WTC11 (cell line): ENCODE data around the gene DDX51.

Source experiments
- ARID4B ChIP-seq: sonication (generic); formaldehyde crosslinking; IDR thresholded peaks from 2 replicates; pipeline ENCODE4 v1.8.0; 2023; ENCODE audit warnings: missing genetic modification reagents, mild to moderate bottlenecking, borderline replicate concordance
- CREB1 ChIP-seq: sonication (generic); formaldehyde crosslinking; IDR thresholded peaks from 2 replicates; pipeline ENCODE4 v1.8.0; 2023; ENCODE audit warnings: mild to moderate bottlenecking, missing genetic modification reagents
- CTCF ChIP-seq: fragments of 200-600 bp; IDR thresholded peaks from 2 replicates; pipeline ENCODE4 v1.8.0; 2022; ENCODE audit warnings: antibody characterized with exemption
- E2F5 ChIP-seq: sonication (generic); formaldehyde crosslinking; IDR thresholded peaks from 2 replicates; pipeline ENCODE4 v1.8.1; 2022; ENCODE audit warnings: mild to moderate bottlenecking, moderate library complexity, missing genetic modification reagents
- ELF4 ChIP-seq: sonication (generic); formaldehyde crosslinking; IDR thresholded peaks from 2 replicates; pipeline ENCODE4 v1.8.1; 2022; ENCODE audit warnings: low read depth, mild to moderate bottlenecking, moderate library complexity, missing genetic modification reagents
- ETV6 ChIP-seq: sonication (generic); formaldehyde crosslinking; IDR thresholded peaks from 2 replicates; pipeline ENCODE4 v1.8.1; 2022; ENCODE audit warnings: mild to moderate bottlenecking, missing genetic modification reagents
- FOXK1 ChIP-seq: sonication (generic); formaldehyde crosslinking; IDR thresholded peaks from 2 replicates; pipeline ENCODE4 v1.8.0; 2022; ENCODE audit warnings: mild to moderate bottlenecking, moderate library complexity, missing genetic modification reagents
- IRF1 ChIP-seq: sonication (generic); formaldehyde crosslinking; IDR thresholded peaks from 2 replicates; pipeline ENCODE4 v1.8.0; 2023; ENCODE audit warnings: missing genetic modification reagents
- STAT6 ChIP-seq: sonication (generic); formaldehyde crosslinking; conservative IDR thresholded peaks from 2 replicates; pipeline ENCODE4 v1.8.1; 2023; ENCODE audit warnings: mild to moderate bottlenecking, low read depth, missing genetic modification reagents, moderate library complexity
- ZNF232 ChIP-seq: sonication (generic); formaldehyde crosslinking; IDR thresholded peaks from 2 replicates; pipeline ENCODE4 v1.8.0; 2022; ENCODE audit warnings: mild to moderate bottlenecking, missing genetic modification reagents

GRCh38 chr12:132147423-132148367 is 3.6 kb upstream of the DDX51 start:
- TF ChIP-seq ETV6 (CRISPR knock-in tag) (no peak), CTCF (no peak), IRF1 (CRISPR knock-in tag) (no peak), ELF4 (no peak), ZNF232 (CRISPR knock-in tag) (no peak), ARID4B (CRISPR knock-in tag) (no peak), E2F5 (CRISPR knock-in tag) (no peak), STAT6 (no peak), CREB1 (CRISPR knock-in tag) (no peak), FOXK1 (CRISPR knock-in tag) (no peak)
